ENCODE data around the gene CYP4F2.

GRCh38 chr19:15859187-15859586, 38.7 kb downstream of the CYP4F2 start:
- TF ChIP-seq, protein P1, sequence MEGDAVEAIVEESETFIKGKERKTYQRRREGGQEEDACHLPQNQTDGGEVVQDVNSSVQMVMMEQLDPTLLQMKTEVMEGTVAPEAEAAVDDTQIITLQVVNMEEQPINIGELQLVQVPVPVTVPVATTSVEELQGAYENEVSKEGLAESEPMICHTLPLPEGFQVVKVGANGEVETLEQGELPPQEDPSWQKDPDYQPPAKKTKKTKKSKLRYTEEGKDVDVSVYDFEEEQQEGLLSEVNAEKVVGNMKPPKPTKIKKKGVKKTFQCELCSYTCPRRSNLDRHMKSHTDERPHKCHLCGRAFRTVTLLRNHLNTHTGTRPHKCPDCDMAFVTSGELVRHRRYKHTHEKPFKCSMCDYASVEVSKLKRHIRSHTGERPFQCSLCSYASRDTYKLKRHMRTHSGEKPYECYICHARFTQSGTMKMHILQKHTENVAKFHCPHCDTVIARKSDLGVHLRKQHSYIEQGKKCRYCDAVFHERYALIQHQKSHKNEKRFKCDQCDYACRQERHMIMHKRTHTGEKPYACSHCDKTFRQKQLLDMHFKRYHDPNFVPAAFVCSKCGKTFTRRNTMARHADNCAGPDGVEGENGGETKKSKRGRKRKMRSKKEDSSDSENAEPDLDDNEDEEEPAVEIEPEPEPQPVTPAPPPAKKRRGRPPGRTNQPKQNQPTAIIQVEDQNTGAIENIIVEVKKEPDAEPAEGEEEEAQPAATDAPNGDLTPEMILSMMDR (IDR thresholded peaks at IDR 0.05; ENCODE audit: low read depth, low read length, missing input control) = no peak
- TF ChIP-seq RXRA (IDR thresholded peaks at IDR 0.05) = no peak

Data from liver (tissue), 3 donors.